Stimulated activated CD4-positive, alpha-beta T cell treated with anti-CD3 and anti-CD28 coated beads, Interleukin-1b, Interleukin-23, amount 100 ng/mL, for 48 hours (primary cell): ENCODE measurements around the gene GPR107.
"Not testable (repeated sequence)": the region's sequence is repeated elsewhere in the genome, so short reads cannot be mapped to it uniquely, and the experiment has no call there.

Experiments
- DNase-seq: peaks from one replicate; pipeline ENCODE4 v3.0.0-alpha.2; 2020

GPR107 gene

GRCh38 chr9:130053504-130054324 is at the start of gene GPR107:
Gene GPR107, plus strand, starts transcription at chr9:130053906. Its CDS starts 27 bp downstream, at chr9:130053933.
- DNase-seq: peak; percentile 81

- no peak for DNase-seq
These were observed 49.7 kb upstream of the GPR107 start for GRCh38 chr9:130003943-130004552.

- not testable (repeated sequence) for DNase-seq
These were observed 46.8 kb upstream of the GPR107 start for GRCh38 chr9:130006952-130007351.

GRCh38 chr9:130008538-130008937 is 45.2 kb upstream of the GPR107 start:
- no peak for DNase-seq

- DNase-seq: not testable (repeated sequence)
These were observed 44.2 kb upstream of the GPR107 start for GRCh38 chr9:130009546-130009945.

- DNase-seq: no peak
These were observed 43.3 kb upstream of the GPR107 start for GRCh38 chr9:130010151-130010988.

GRCh38 chr9:130013326-130013725 is 40.4 kb upstream of the GPR107 start:
- DNase-seq: no peak

GRCh38 chr9:130015353-130016019 is 38.2 kb upstream of the GPR107 start:
- DNase-seq: no peak

- DNase-seq: no peak
These were observed 36.6 kb upstream of the GPR107 start for GRCh38 chr9:130017076-130017475.

GRCh38 chr9:130017510-130017909 is 36.2 kb upstream of the GPR107 start:
- not testable (repeated sequence) for DNase-seq

GRCh38 chr9:130018265-130018664 is 35.4 kb upstream of the GPR107 start:
- no peak for DNase-seq

- DNase-seq: no peak
These were observed 33.1 kb upstream of the GPR107 start for GRCh38 chr9:130020618-130021017.

- DNase-seq: no peak
These were observed 32.6 kb upstream of the GPR107 start for GRCh38 chr9:130021123-130021522.

GRCh38 chr9:130021842-130022241 is 31.9 kb upstream of the GPR107 start:
- not testable (repeated sequence) for DNase-seq

- no peak for DNase-seq
These were observed 31.1 kb upstream of the GPR107 start for GRCh38 chr9:130022566-130023143.

- DNase-seq: no peak
These were observed 30.4 kb upstream of the GPR107 start for GRCh38 chr9:130023144-130023787.

GRCh38 chr9:130023994-130024596 is 29.6 kb upstream of the GPR107 start:
- DNase-seq: no peak

GRCh38 chr9:130024597-130024994 is 29.1 kb upstream of the GPR107 start:
- DNase-seq: no peak

- DNase-seq: no peak
These were observed 26.9 kb upstream of the GPR107 start for GRCh38 chr9:130026583-130027340.

- no peak for DNase-seq
These were observed 26.0 kb upstream of the GPR107 start for GRCh38 chr9:130027533-130028365.
